ENCODE data around the gene MRPL36. TPM values are rescaled to one million over a fixed set of nuclear protein-coding genes. Genes with fewer than 3 reads are reported as not detected.

Gene MRPL36
- total RNA-seq, 1 experiment from 2014 or later: 145 TPM

GRCh38 chr5:1748845-1749244, 50.8 kb downstream of the MRPL36 start:
- Histone ChIP-seq H3K9me2 (ENCODE audit: insufficient read depth) (no peaks in the 10 kb centered on the region), H3K27ac (no peak overlapping the region), H3K4me2 (no peak overlapping the region), H2AFZ (no peak overlapping the region), H4K20me1 (ENCODE audit: insufficient read depth) (no peaks in the 10 kb centered on the region; the same call in 1 of the 2 replicates), H3F3A (ENCODE audit: insufficient read depth, low read depth) (no peaks in the 10 kb centered on the region), H3K4me1 (replicated peaks; ENCODE audit: insufficient read depth) (no peaks in the 10 kb centered on the region), H3K4me3 (no peak overlapping the region), H3K36me3 (ENCODE audit: low read depth) (no peaks in the 10 kb centered on the region), H3K79me2 (ENCODE audit: low read depth) (no peaks in the 10 kb centered on the region), H3K27me3 (ENCODE audit: insufficient read depth, low read depth) (peaks cover 100% of the 10 kb centered on the region), H3K9me3 (ENCODE audit: insufficient read depth, low read depth) (no peaks in the 10 kb centered on the region)
- POLR2A ChIA-PET (ENCODE audit: unreplicated experiment): no interaction called here
- TF ChIP-seq EZH2 (IDR thresholded peaks at IDR 0.05; ENCODE audit: low read depth): no peak
- no peak for TF ChIP-seq CTCF (conservative IDR thresholded peaks at IDR 0.05)
- BruUV-seq (replicated peaks): no TSS peak
- DNase-seq: no peak
- CTCF ChIA-PET: no interaction called here
- intact Hi-C loops (cut with micrococcal nuclease; ENCODE audit: unreplicated experiment): no loop called here

Other genes starting within 250 kb of the MRPL36 start
- 153 and 163 TPM in 2 replicates for gene NDUFS6, start 1.6 kb upstream of the MRPL36 start, total RNA-seq (2021)
- gene IRX4, start 83.1 kb upstream of the MRPL36 start, total RNA-seq (2021): not detected in 2 replicates